Measurements from ENCODE around the gene MCC.
"Not testable (repeated sequence)": the region's sequence is repeated elsewhere in the genome, so short reads cannot be mapped to it uniquely, and the experiment has no call there.

MCC gene

DNA sequence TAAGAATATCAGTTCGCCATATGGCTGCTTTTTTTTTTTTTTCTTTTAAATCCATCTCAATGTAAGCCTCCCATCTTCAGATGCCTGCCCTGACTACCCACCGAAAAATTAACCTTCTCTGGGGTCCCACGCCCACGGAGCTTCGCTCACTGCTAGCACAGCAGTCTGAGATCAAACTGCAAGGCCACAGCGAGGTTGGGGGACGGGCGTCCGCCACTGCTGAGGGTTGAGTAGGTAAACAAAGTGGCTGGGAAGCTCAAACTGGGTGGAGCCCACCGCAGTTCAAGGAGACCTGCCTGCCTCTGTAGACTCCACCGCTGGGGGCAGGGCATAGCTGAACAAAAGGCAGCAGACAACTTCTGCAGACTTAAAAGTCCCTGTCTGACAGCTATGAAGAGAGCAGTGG, 414.6 kb downstream of the MCC start:
- DNase-seq: not testable (repeated sequence)

DNA sequence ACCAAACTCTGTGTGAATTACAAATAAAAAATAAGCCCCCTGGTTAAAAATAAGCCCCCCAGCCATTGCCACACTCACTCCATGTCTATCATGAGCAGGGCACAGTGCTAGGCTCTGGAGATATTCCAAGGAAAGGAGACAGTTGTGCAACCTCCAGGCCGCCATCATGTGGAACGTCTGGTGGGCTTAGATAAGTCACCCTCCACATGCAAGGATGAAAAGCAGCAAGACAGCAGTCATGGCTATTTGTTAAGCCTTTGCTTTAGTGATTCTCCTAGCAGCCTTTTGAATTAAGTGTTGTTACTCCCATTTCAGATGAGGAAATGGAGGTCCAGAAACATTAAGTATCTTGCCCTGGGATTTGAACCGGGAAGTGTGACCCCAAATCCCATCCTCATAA, 416.9 kb downstream of the MCC start:
- no peak for DNase-seq

DNA sequence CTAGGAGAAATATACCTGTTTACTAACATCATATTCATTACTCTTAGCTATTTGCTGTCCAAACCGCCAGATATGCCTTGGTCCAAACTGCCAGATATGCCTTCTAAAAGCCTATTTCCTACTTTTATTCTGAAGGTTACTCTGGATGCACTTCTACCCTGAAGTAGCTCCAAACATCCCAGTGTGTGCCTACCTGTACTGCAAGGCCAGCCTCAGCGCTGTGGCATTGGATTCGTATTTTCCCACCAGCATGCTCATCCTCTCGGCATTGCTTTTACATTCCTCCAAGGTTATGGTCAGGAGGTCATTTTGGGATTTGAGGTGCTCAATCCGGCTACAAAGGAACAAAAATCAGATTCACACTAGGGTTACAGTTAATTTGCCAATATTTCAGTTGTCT, 417.4 kb downstream of the MCC start:
- DNase-seq: no peak

DNA sequence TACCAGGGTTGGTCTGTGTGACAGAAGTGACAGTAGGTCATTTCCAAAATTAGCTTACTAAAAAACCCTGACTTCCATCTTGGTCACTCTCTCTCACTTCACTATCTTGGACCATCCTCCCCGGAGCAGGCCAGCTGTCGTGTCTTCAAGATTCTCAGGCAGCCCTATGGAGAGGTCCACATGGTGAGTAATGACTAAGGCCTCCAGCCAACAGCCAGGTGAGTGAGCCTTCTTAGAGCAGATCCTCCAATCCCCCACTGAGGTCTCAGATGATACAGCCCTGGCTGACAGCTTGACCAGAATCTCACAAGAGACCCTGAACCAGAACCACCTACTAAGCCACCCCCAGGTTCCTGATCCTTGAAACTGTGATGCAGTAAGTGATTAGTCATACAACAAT, 419.7 kb downstream of the MCC start:
- no peak for DNase-seq

DNA sequence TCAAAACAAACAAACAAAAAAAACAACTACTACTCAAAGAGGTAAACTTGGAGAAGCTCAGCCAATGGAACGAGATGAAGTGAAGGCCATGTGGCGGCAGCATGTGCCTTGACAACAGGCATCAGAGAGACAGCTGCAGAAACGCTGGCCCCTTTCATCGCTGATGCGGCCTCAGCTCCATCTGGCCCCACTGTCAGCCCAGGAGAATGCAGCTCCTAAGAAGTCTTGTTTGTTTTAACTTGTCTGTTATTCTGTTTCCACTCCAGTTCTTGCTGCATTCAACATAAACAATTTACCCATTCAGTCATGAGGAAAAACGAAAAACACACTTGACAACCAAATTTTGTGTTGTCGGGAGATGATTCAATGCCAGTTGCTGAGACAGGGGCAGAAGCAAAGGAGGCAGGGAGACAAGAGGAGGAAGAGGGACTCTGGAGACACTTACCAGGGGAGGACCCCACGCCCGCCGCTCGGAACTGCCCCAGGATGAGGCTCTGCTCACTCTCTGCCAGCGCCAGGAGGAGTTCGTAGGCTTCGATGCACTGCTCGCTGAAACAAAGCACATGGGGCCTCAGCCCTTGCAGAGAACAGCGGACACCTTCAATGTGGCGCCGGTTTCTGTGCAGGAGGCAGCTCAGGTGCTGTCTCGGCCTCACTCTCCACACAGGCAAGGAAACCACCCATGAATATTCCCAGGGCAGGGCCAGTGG, 420.5 kb downstream of the MCC start:
- DNase-seq: no peak

DNA sequence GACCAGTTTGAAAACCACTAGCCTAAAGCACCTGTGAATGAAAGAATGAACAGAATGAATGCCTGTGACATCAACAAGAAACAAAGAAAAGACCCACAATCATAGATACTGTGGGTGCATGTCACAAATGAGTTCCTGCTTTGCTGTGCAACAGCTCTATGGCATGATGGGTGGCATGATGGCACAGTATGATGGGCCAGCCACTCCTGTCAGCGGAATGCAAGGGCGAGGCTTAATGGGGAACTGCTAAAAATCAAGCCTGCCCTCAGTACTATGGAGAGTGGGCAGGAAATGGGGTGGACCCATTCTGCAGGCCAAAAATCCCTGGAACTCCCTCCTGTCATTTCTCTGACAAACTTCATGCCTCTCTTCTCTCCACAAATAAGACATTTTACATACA, 422.6 kb downstream of the MCC start:
- no peak for DNase-seq

DNA sequence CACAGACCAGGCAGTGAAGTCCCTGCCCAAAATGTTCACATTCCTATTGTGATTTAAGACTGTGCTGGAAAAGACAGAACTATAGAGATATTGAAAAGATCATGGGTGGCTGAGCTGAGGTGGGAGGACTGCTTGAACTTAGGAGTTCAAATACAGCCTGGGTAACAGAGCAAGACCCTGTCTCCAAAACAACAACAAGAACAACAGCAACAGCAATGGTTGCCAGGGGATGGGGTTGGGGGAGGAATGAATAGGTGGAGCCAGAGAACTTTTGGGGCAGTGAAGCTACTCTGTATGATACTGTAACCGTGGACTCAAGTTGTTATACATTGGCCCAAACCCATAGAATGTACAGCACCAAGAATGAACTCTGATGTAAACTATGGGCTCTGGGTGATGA, 423.4 kb downstream of the MCC start:
- DNase-seq: no peak

DNA sequence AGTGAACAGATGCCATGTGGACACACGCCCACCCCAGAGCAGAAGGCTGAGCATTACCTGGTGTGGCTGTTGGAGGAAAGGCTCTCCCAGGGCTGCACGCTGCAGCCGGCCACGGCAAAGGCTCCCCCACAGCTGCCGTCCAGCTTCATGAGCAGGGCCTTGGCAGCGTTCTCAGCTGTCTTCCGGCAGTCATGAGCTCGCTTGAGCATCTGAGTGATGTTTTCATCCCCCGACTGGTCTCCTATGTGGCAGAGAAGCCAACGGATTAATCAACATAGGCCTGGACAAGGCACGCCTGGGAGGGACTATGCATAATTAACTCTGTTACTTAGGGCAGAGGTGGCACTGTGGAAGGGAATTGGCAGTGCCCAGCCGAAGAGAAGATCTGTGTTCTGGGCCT, 424.3 kb downstream of the MCC start:
- DNase-seq: no peak

DNA sequence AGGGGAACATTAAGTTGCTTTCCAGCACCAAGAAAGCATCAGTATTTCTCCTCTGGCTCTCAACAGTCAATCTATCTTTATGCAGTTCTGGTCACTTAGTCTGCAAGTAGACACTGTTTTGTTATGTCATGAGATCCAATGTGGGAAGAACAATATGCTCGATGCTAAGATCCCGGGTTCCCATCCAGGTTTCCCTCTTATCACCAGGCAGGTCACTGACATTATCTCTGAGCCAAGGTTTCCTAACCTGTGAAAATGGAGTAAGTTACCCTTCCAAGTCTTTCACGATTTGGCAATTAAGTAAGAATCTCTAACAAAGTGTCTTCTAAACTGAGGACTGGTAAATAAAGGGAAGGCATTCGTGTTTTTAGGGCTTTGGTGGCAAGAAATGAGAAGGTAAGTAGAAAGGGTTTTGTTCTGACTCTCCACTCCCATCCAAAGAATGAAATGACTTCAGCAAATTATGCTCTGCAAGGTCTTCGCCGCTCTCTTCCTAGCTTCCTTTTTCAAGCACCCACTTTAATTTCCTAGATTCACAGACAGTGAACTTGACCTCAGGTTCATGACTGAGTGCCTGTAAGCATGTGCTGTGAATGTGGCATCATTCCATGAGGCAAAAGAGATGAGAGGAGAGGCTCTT, 425.3 kb downstream of the MCC start:
- DNase-seq: no peak

DNA sequence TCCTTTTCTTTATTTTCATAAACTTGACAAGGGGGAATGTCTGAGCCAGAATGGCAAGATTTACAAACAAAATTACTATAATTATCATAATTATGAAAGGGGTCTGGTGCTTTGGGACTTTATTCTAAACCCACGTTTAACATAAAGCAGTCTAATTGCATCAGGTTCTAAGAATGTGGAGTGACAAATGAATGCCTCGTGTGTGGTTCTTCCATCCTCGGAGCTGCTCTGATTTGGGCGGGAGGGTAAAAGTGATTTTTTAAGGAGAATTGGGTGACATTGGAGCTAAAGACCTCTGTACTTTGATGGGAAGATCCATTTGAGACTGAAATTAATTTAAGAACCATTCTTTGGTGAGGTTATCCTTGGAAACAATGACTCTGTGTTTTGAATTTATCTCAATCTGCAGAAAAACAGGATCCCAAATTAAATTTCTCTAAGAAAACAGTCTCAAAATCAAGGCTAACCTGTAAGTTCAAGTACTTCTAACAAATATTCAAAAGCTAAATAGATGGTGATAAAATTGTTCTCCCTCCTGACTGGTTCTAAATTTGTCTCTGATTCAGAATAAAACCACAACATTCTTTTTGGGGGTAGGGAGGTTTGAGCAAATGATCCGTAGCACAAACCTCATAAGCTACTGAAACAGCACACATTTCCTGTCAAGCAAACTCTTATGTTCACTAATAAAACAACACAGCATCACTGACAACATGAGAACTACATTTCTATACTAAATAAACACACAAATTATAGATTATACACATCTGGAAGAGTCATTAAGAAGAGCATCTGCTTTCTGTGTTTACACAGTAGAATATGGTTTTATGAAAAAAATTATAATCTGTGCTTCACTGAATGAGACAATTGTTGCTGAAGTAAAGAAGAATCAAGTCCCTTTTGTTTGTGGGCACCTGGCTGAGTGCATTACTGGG, 426.1 kb downstream of the MCC start:
- DNase-seq: no peak

DNA sequence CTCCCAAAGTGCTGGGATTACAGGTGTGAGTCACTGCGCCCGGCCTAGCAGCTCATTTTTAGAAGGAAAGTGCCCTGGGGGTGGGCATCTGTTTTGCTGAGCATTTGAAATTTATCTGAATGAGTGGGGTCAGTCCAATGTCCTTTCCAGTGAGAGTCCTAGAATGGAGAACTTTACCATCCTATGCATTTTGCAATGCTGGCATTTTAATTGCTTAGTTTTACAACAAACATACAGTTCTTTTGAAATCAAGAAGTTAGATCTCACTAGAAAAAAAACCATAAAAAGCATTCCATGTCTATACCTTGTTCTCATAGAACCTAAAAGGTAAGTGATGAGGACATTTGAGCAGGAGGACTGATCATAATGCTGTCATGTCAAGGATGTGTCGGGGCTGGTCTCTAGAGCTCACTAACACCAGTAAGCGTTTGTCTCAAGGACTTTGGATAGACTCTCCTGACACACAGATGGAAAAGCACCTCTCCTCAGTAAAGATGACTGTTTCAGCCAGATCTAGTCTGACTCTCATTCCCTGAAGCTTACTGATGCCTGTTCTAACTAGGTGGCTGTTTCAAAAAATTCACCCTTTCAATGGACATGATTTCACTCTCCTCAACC, 427.7 kb downstream of the MCC start:
- peak in 2 of 4 experiments; percentile 26 to 56 for DNase-seq

DNA sequence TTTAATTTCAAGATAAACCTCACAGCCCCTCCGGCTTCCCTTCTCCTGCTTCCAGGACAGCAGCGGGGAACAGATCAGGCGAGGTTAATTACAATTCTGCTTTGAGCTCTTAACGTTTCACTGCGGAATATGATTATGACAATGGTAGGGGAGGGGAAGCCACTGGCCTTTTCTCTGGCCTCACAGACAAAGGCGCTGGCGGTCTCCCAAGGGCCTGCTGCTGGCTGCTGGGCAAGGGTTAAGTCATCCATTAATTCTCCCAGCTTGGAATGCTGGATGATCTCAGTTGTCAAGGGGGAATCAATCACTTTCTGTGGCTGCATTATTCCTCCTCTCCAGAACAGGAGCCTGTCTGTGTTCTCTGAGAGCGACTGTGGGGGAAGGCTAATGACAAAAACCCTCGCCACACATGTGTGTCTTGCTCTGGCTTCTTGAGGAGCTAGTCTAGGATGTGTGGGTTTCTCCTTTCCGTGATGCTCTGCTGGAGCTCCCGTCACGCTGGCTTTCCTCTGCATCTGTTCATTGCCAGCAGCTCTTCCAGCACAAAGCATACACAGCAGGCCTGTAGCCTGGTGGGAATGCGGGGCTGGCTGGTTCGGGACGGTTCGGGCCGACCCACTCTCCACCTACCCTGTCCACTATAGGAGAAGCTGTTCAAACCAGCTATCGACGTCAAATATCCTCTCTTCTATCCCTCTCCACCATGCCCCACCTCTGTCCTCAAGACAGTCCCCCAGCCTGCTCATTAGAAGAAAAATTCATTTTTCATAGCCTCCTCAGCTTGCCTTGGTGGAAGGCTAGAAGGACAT, 428.8 kb downstream of the MCC start:
- no peak for DNase-seq

DNA sequence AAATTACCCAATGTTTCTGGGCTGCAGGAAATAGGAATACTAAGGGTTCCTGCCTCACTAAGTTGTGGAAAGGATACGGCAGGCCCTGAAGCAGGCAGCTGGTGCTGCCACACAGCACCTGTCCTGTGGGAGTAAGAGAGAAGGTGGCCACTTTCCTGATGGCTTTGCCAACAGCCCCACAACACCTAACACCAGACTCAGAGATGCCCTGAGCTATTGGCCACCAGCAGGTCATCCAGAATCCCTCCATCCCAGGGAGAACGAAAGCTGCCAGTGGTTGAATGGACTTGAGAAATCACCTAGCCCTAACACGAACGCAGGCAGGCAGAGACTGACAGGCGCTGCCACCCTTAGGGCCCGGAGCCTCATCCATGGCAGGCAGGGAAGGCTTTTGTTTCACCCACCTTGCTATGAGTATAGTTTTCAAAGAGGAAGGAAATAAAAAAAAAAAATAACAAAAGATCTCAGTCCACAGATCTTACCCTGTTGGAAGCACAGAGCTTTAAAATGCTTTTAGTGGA, 429.5 kb downstream of the MCC start:
- DNase-seq: no peak

DNA sequence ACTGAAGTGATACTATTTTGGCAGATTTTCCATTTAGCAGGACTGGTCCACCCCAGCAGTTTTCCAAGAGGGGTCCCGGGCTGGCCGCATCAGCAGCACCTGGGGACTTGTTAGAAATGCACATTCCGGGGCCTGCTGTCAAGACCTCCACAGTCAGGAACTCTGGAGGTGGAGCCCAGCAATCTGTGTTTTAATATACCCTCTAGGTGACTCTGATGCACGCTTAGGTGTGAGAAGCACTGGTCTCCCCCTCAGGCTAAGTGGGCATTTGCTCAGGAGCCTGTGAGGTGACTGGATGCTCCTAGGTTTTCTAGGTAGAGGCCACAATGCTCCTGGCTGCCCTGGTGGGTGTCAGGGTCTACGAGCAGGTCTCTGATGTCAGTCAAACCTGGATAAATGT, 430.0 kb downstream of the MCC start:
- DNase-seq: no peak

DNA sequence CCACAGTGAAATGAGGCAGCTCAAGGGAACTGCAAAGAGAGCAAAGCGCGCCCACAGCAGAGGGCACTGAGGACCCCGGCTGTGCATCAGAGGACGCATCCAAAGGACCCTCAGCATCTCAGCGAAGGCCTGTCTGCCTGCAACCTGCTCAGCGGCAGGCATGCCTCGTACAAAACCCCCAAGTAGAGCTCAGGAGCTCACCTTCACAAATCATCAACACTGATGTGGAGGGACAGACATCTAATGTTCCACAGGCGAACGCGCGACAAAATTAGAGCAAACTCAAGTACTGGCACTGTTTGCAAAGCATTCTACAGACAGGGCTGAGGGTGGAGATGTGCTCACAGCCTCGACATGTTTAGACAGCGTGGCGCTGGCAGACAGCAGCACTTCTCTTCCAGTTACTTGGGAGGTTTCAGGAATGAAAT, 430.7 kb downstream of the MCC start:
- DNase-seq: no peak

DNA sequence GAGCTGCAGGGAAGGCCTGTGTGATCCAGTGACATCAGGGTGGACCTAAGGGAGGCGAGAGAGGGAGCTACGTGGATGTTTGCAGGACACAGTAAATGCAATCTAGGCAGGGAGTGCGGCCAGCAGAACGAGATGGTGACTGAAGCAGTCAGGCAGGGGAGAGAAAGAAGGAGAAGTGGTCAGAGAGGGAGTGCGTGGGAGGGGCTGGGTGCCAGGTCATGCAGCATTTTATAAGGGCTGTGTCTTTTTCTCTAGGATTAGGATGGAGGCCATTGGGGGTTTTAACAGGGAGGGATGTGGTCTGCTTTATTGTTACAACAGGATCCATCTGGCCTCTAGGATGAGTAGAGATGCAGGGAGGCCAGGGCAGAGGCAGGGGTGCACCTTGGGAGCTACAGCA, 431.3 kb downstream of the MCC start:
- peak; percentile 55 to 81 (median 76) for DNase-seq

DNA sequence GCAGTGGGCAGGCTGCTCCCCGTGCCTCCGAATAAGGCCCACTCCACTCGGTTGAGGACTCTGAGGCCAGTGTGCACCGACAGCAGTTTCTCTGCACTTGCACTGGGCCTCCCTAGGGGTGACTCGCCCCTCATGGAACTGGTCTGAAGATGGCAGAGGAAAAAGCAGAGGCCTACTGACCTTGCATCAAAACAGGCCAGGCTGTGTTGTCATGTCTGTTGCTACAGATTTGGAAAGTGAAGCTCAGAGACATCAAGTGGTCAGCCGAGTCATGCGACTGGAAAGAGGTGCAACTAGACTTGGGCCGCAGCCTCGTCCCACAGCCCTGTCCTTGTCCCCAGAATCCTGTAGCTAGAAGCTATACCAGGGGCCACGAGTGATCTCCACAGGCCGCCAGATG, 433.4 kb downstream of the MCC start:
- peak in 2 of 4 experiments; percentile 33 to 61 for DNase-seq

DNA sequence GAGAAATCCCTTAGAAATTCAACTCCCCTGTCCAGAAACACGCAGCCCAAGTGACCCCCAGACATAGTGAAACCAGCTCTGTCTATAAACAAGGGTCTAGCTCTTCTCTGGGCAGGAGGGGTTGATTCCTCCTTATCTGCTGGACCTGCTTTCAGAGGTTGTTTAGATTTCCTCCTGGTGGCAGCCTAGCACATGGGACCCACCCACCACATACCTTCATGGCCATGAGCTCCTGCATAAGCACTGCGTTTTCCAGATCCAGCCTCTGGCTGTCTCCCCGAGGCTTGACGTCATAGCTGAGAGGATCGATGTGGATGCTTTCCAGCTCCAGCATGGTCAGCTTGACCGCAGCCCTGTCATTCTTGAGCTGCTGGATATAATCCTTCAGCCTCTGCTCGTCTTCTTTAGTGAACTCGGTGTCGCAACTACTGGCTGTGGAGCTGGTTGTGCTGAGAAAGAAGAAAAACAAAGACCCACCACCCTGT, 434.7 kb downstream of the MCC start:
- no peak for DNase-seq

DNA sequence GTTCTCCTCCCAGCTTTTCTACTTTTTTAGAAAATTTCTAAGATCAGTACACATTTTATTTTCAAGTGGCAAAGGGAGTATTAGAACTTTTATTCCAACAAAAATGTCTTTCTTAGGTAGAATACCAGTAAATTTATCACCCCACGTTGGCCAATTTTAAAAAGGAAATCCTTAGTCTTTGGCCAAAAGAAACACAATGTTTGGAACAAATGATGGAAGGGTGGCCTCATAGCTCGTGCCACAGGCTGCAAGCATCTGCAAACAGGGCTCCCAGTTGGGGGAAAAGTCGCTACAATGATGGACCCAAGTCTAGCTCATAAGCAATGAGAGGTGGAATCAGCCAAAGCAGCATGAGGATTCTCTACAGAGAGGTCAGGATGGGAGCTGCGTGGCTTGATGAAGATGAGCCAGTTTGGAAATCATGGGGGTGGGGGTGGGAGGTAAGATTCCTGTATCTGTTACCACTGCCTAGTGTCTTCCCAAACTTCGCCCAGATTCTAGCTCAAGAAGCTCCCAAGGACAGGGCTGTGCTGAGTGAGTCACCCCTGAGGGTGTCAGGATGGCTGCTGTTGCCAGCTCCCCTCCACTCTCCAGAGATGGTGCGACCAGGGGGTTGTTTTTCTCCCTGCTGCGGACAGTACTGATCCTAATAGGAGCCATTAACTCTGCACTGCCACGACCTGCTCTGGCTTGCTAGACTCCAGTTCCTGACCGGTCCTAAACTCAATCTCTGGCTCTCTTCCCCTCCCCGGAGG, 436.0 kb downstream of the MCC start:
- no peak for DNase-seq

DNA sequence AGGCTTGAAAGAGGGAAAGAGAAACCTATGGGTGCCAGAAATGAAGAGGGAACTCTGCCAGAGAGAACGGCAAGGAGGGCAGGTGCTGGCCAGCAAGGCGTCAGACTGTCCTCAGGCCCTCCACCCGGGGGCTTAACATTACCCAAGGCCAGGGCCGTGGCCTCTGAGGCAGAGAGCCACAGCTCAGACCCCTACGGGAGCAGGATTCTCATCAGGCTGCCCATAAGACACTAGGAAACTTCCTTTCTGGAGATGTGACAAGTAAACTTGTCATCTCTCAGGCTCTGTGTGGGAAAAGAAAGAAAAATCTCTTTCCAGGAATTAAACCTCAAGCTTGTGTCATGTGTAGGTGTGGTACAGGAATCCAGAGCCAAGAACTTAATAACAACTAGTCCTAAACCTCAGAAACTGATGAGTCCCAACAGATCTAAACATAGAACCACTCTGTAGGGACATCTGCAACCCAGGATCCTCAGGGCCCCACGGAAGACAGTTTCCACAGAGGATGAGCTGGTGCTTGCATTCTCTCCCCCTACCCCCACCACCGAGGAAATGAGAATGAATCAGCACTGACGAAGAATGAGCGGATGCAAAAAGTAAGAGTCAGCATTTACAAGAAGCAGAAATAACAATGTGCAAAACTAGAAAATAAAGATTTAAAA, 437.4 kb downstream of the MCC start:
- peak; percentile 55 to 83 (median 72) for DNase-seq
